NCI-H1105 (cell line): ENCODE results near the gene MUC4.
"Not testable (repeated sequence)": the region's sequence is repeated elsewhere in the genome, so short reads cannot be mapped to it uniquely, and the experiment has no call there.

Source experiments
- DNase-seq: peaks from one replicate; lab custom pipeline; 2025; lab: John Stamatoyannopoulos, UW

Gene MUC4

DNA sequence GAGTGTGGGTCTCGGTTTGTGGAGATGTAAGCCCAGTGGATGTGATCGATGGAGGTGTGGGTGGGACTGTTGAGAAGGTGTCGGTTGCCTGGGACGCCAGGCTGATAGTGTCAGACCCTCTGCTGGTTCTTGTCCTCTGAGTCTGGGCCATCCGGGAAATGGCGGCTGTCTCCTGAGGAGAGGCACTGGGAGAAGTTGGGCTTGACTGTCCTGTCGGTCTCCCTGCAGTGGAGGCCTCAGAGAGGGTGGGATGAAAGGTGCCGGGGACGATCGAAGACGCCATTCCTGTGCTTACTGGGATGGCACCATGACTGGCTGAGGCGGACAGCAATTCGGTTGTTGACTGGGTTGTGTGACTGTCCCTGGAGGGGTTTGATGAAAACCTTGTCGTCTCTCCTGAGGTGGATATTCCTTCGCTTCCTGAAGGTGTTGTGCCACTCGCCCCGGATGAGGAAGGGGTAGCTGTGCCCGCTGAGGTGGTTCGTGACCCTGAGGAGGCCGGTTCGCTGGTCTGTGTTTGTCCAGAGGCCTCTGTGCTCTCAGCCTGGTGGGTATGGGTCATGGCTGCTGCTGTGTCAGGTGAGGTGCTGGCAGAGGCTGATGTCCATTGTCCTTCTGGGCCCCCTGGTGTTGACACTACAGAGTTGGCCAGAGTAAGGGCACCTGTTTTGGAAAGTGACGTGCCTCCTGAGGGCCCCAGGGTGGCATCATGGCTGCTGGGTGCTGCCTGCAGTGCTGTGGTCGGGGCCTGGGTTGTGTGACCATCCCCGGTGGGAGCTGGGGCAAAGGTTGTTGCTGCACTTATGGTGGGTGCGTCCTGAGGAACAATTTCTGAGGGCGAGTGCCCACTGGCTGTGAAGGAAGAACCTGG, 22.8 kb downstream of the MUC4 start:
- no peak for DNase-seq

DNA sequence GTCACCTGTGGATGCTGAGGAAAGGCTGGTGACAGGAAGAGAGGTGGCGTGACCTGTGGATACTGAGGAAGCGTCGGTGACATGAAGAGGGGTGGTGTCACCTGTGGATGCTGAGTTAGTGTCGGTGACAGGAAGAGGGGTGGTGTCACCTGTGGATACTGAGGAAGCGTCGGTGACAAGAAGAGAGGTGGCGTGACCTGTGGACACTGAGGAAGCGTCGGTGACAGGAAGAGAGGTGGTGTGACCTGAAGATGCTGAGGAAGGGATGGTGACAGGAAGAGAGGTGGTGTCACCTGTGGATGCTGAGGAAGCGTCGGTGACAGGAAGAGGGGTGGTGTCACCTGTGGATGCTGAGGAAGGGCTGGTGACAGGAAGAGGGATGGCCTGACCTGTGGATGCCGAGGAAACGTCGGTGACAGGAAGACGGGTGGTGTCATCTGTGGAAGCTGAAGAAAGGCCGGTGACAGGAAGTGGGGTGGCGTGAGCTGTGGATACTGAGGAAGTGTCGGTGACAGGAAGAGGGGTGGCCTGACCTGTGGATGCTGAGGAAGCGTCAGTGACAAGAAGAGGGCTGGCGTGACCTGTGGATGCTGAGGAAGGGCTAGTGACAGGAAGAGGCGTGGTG, 25.8 kb downstream of the MUC4 start:
- DNase-seq: not testable (repeated sequence)

- not testable (repeated sequence) for DNase-seq
Measured at GRCh38 chr3:195784031-195784430, 27.7 kb downstream of the MUC4 start.

DNA sequence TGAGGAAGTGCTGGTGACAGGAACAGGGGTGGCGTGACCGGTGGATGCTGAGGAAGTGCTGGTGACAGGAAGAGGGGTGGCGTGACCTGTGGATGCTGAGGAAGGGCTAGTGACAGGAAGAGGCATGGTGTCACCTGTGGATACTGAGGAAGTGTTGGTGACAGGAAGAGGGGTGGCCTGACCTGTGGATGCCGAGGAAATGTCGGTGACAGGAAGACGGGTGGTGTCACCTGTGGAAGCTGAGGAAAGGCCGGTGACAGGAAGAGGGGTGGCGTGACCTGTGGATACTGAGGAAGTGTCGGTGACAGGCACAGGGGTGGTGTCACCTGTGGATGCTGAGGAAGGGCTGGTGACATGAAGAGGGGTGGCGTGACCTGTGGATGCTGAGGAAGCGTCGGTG, 30.5 kb downstream of the MUC4 start:
- not testable (repeated sequence) for DNase-seq

DNA sequence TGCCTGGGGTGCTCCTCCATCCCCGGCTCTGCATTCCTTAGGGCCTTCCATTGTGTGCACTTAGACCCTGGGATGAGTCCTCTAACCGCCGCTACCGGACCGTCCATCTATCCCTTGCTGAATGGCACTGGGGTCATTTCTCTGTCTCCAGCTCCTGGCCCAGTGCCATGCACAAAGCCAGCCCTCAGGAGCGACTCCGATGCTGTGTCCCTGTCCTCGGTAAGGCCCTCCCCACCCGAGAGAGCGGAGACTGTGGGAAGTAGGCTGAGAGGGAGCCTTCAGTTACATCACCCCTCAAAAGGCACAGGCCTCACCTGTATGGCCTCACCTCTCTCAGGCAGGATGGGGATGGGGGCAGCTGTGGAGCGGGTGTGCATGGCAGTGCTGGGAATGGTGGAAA, 33.8 kb downstream of the MUC4 start:
- no peak for DNase-seq

- DNase-seq: peak; percentile 46
Measured at GRCh38 chr3:195774917-195775316, 36.8 kb downstream of the MUC4 start.

DNA sequence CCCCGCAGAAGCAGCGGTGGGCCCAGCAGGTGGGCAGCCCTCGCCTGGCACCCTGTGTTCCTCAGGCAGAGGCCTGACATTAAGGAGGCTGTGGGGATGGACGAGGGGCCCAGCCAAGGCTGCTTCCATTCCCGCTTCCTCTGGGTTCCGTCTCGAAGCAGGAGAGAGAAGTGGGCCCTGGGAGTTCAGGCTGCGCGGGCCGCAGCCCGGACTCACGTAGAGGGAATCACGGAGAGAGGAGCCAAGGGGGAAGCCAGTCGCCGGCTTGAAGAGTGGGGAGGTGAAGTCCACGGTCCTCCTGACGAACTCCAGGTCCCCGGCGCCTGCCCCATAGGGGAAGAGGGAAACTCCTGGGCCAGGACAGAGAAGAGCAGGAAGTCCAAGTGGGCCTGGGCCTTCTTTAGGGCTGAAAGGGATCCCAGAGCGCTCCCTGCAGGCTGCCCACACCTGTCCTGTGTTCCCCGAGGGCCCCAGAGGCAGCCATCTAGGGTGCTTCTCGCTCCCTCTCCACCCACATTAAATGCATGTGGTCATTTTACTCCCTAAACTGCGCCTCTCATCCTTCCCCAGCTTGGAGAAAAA, 37.7 kb downstream of the MUC4 start:
- DNase-seq: no peak

DNA sequence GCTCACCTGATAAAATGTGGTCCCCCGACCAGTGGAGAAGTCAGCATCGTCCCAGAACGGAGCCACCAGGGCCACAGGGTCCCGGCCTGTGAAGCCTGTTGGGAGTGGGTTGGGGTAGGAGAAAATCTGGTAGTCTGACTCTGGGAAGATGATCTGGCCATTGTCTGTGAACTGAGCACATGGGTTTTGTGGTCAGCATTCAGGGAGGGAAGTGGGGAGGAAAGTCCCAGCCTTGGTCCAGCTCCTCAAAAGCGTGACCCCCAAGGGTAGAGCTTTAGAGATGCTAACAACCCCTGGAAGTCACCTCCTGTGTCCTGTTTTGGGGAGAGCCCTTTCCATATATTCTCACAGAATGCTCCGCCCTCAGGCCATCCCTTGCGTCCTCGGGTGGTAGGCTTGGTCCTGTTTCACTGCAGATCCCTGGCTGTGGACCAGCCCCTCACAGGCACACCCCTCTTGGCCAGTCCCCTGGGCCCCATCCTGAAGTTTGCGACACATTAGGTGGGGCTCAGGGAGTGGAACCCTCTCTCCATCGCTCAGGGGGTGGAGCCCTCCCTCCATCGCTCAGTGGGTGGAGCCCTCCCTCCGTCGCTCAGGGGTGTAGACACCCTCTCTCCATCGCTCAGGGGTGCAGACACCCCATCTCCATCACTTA, 40.0 kb downstream of the MUC4 start:
- no peak for DNase-seq

GRCh38 chr3:195770841-195771645, 40.7 kb downstream of the MUC4 start:
- DNase-seq: not testable (repeated sequence)

GRCh38 chr3:195770081-195770840, 41.5 kb downstream of the MUC4 start:
- DNase-seq: no peak

- DNase-seq: no peak
Measured at GRCh38 chr3:195769551-195769950, 42.2 kb downstream of the MUC4 start.

DNA sequence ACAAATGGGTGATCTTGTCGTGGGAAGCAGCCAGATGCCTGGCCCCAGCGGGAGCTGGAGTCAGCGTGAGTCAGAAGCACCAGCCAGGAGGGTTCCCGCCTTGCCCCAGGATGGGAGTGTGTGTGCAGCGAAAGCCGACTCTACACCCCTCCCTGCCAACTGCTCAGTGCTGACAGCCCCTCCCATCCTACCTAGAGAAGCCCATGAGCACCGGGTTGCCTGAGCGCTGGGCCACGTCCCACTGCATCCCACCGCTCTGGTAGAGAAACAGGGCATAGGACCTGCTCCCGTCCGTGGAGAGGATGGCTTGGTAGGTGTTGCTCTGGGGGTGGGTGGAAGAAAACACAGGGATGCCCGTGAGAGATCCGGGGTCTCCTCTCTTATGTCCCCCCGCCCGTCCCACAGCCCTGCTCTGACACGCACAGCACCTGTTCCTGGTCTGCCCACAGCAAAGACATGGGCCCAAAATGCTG, 42.9 kb downstream of the MUC4 start:
- DNase-seq: no peak

DNA sequence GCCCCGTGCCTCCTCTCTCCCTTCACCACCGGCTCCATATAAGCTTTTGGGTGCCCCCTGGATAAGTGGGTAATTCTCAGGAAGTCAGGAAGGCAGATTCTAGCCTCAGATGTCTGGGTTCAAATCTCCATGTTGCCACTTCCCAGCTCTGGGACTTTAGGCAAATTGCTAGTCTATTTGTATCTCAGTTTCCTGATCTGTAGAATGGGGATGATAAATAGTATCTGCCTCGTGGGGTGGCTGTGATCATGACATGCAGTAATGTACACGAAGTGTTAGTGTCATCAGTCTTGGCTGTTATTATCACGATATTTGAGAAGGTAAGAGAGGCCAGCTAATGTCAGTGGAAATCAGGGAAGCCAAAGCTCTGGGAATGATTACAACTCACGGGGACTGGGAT, 43.3 kb downstream of the MUC4 start:
- no peak for DNase-seq

GRCh38 chr3:195767792-195768191, 43.9 kb downstream of the MUC4 start:
- DNase-seq: no peak

DNA sequence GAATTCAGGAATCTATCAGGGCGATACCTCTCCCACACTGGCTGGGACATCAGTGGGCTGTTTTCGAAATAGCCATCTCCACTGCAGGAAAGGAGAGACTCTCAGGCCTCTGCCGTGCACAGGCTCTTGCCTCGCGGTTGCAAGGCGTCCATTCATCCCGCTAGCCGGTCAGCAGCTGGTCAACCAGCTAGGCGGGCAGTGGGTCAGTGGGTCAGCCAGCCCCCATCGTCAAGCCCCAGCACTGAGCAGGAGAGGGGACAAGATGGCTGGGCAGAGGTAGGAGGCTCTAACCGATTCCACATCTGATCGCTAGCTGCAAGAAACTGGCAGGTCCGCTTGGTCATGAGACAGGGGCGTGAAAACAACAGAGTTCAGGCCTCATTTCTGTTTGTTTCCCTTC, 45.1 kb downstream of the MUC4 start:
- DNase-seq: no peak

- no peak for DNase-seq
Measured at GRCh38 chr3:195764961-195765706, 46.6 kb downstream of the MUC4 start.

- DNase-seq: no peak
Measured at GRCh38 chr3:195763843-195764825, 47.6 kb downstream of the MUC4 start.

- no peak for DNase-seq
Measured at GRCh38 chr3:195763076-195763830, 48.5 kb downstream of the MUC4 start.
